Peyer's patch (tissue), 4 donors: ENCODE data around the gene GPT2. TPM values are rescaled to one million over a fixed set of nuclear protein-coding genes. Genes with fewer than 3 reads are reported as not detected.
"Not testable (repeated sequence)": the region's sequence is repeated elsewhere in the genome, so short reads cannot be mapped to it uniquely, and the experiment has no call there.

ENCODE experiments used
- DNase-seq, 3 donors: peaks; one replicate each; pipeline ENCODE4 v3.0.0-alpha.2; 2017 to 2019
- H3K27ac ChIP-seq, 4 donors: fragments of 200-600 bp; sonication (generic); one replicate each; pipeline ENCODE4 v1.5.1; 2016 to 2019
- H3K27me3 ChIP-seq, 2 donors: fragments of 200-600 bp; sonication (generic); one replicate each; pipeline ENCODE4 v1.5.1; 2019
- H3K36me3 ChIP-seq, 3 donors: fragments of 200-600 bp; sonication (generic); one replicate each; pipeline ENCODE4 v1.5.1; 2016 to 2019
- H3K4me1 ChIP-seq, 4 donors: fragments of 200-600 bp; sonication (generic); one replicate each; pipeline ENCODE4 v1.5.1; 2016 to 2019
- H3K4me3 ChIP-seq, 4 donors: fragments of 200-600 bp; sonication (generic); 1 replicate in 3 of 4; 2 replicates in 1 of 4; pipeline ENCODE4 v1.5.1; 2016 to 2019; ENCODE audit warnings: mild to moderate bottlenecking in 1 of 4
- H3K9me3 ChIP-seq, 4 donors: fragments of 200-600 bp; sonication (generic); one replicate each; pipeline ENCODE4 v1.5.1; 2016 to 2019; ENCODE audit warnings: mild to moderate bottlenecking in 1 of 4
- POLR2A ChIP-seq, 2 donors: fragments of 450-650 bp; IDR thresholded peaks; one replicate each; pipeline ENCODE4 v1.5.1; 2017; ENCODE audit warnings: antibody characterized with exemption in 2 of 2, mild to moderate bottlenecking in 2 of 2, moderate library complexity in 2 of 2
- total RNA-seq, 4 donors: library from RNA; depleted of rRNA; stranded (reverse); fragments of >200 nt; gene quantifications; one replicate each; pipeline ENCODE4 v1.1.0, GENCODE V29; 2016
- TF ChIP-seq, protein P1 (sequence below), 6 experiments: fragments of 450-650 bp in 4 of 6; fragments of 200-600 bp in 2 of 6; sonication (generic) in 1 of 6; IDR thresholded peaks; one replicate each; pipeline ENCODE4 v1.5.1; 2017 to 2019; ENCODE audit warnings: antibody characterized with exemption in 6 of 6, mild to moderate bottlenecking in 3 of 6, moderate library complexity in 1 of 6

GPT2 gene
- total RNA-seq, 4 donors from 2014 or later, result 9.6 to 23.1 (median 18.2) TPM

DNA sequence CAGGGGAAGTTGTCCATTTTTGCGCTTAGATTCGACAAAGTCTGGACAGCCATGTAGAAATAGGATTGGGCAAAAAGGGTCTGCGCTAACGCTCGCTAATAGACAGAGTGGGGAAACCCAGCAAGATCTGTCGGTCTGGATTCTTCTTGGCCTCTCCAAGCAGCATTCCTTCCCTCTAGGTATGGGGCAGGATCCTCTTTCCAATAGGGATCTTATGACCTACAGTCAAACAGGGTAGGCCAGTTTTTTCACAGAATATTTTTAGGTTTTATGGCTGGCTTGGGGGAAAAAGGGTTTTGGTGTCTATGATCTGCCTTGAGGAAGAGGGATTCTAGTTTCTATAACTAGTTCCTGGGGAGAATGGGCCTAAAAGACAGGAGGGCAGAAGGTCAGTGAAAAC, 26.0 kb upstream of the GPT2 start:
- no peak for TF ChIP-seq POLR2A (IDR thresholded peaks at IDR 0.05)
- TF ChIP-seq, protein P1, sequence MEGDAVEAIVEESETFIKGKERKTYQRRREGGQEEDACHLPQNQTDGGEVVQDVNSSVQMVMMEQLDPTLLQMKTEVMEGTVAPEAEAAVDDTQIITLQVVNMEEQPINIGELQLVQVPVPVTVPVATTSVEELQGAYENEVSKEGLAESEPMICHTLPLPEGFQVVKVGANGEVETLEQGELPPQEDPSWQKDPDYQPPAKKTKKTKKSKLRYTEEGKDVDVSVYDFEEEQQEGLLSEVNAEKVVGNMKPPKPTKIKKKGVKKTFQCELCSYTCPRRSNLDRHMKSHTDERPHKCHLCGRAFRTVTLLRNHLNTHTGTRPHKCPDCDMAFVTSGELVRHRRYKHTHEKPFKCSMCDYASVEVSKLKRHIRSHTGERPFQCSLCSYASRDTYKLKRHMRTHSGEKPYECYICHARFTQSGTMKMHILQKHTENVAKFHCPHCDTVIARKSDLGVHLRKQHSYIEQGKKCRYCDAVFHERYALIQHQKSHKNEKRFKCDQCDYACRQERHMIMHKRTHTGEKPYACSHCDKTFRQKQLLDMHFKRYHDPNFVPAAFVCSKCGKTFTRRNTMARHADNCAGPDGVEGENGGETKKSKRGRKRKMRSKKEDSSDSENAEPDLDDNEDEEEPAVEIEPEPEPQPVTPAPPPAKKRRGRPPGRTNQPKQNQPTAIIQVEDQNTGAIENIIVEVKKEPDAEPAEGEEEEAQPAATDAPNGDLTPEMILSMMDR (IDR thresholded peaks at IDR 0.05), result no peak
- Histone ChIP-seq H3K4me1 (no peaks in the 10 kb centered on the region), H3K4me3 (no peak overlapping the region), H3K9me3 (no peaks in the 10 kb centered on the region), H3K27me3 (no peaks in the 10 kb centered on the region), H3K36me3 (no peaks in the 10 kb centered on the region), H3K27ac (no peak overlapping the region)
- no peak for DNase-seq

DNA sequence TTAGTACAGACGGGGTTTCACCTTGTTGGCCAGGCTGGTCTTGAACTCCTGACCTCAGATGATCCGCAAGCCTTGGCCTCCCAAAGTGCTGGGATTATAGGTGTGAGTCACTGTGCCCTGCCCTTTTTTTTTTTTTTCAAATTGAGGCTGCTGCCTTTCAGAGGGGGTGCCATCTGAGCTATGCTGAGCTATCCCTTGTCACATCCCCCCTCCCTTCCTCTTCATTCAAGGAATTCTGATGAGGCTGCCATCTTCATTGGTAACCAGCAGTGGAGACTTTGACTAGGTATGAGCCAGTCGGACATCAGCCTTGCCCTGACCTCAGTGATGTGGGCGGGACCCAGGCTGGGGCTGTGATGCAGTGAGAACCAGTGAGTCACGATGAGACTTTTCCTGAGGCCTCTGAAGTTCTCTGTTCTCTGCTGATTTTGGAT, 24.4 kb upstream of the GPT2 start:
- TF ChIP-seq POLR2A (IDR thresholded peaks at IDR 0.05), result no peak
- TF ChIP-seq, protein P1 (IDR thresholded peaks at IDR 0.05), result no peak
- Histone ChIP-seq H3K4me1 (no peaks in the 10 kb centered on the region), H3K36me3 (no peaks in the 10 kb centered on the region), H3K4me3 (no peak overlapping the region), H3K27me3 (no peaks in the 10 kb centered on the region), H3K27ac (peak overlapping the region in 2 of 4 donors; percentile 25 to 42), H3K9me3 (no peaks in the 10 kb centered on the region)
- peak in 2 of 3 donors; percentile 62 to 78 for DNase-seq

DNA sequence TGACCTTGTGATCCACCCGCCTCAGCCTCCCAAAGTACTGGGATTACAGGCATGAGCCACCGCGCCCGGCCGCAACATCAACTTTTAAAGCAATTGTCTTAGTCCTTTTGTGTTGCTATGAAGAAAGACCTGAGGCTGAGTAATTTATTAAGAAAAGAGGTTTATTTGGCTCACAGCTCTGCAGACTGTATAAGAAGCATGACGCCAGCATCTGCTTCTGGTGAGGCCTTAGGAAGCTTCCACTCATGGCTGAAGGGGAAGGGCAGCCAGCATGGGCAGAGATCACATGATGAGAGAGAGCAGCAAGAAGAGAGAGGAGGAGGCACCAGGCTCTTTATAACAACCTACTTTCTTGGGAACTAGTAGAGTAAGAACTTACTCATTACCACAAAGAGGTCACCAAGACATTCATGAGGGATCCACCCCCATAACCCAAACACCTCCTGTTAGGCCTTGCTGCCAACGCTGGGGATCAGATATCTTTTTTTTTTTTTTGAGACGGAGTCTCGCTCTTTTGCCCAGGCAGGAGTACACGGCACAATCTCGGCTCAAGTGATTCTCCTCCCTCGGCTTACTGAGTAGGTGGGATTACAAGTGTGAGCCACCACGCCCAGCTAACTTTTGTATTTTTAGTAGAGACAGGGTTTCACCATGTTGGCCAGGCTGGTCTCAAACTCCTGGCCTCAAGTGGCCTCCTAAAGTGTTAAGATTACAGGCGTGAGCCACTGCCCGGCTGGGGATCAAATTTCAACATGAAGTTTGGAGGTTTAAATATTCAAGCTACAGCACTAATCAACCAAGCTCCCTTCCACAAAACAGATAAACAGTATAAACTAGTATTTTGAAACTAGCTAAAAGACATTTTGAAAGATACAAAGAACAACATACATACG, 21.4 kb upstream of the GPT2 start:
- no peak for TF ChIP-seq POLR2A (IDR thresholded peaks at IDR 0.05)
- TF ChIP-seq, protein P1 (IDR thresholded peaks at IDR 0.05), result no peak
- peaks cover 0 to under 1% (median 0%) of the 10 kb centered on the region in 4 donors for H3K4me1 ChIP-seq
- DNase-seq, result no peak
- H3K4me3 ChIP-seq, result no peak overlapping the region
- no peaks in the 10 kb centered on the region for H3K27me3 ChIP-seq
- H3K9me3 ChIP-seq, result no peaks in the 10 kb centered on the region
- H3K36me3 ChIP-seq, result no peaks in the 10 kb centered on the region
- H3K27ac ChIP-seq, result no peak overlapping the region

- TF ChIP-seq, protein P1 (IDR thresholded peaks at IDR 0.05), result no peak
- H3K27ac ChIP-seq, result no peak overlapping the region
- peaks cover 0 to 9% (median 4%) of the 10 kb centered on the region in 4 donors for H3K4me1 ChIP-seq
- DNase-seq, result no peak
- H3K27me3 ChIP-seq, result no peaks in the 10 kb centered on the region
- H3K36me3 ChIP-seq, result no peaks in the 10 kb centered on the region
- no peak overlapping the region for H3K4me3 ChIP-seq
- H3K9me3 ChIP-seq, result no peaks in the 10 kb centered on the region
Observed at GRCh38 chr16:46866286-46866685, 17.9 kb upstream of the GPT2 start.

GRCh38 chr16:46867486-46867885, 16.7 kb upstream of the GPT2 start:
- not testable (repeated sequence) for H3K36me3 ChIP-seq, H3K27me3 ChIP-seq, H3K4me3 ChIP-seq, H3K9me3 ChIP-seq, DNase-seq, H3K4me1 ChIP-seq
- H3K27ac ChIP-seq, result peak overlapping the region in 1 of 4 donors; percentile 80

- peak in 1 of 3 donors; percentile 66 for DNase-seq
- not testable (repeated sequence) for H3K36me3 ChIP-seq, H3K4me3 ChIP-seq, H3K9me3 ChIP-seq, H3K4me1 ChIP-seq, H3K27me3 ChIP-seq
- peak overlapping the region in 1 of 4 donors; percentile 80 for H3K27ac ChIP-seq
Observed at GRCh38 chr16:46868891-46869290, 15.3 kb upstream of the GPT2 start.
